Psoas muscle (tissue), 8 donors: ENCODE data around the gene MDN1. TPM values are rescaled to one million over a fixed set of nuclear protein-coding genes. Genes with fewer than 3 reads are reported as not detected.

Experiments used
- ATAC-seq, 4 donors: fragments of 200-7000 bp; cut with Tn5 transposase; one replicate each; pipeline ENCODE4 v1.9.1; 2020; ENCODE audit warnings: moderate library complexity in 3 of 4, mild to moderate bottlenecking in 2 of 4
- DNase-seq, 2 donors: peaks; one replicate each; pipeline ENCODE4 v3.0.0-alpha.2; 2020
- H3K27ac ChIP-seq: fragments of 200-600 bp; one replicate; pipeline ENCODE4 v1.8.0; 2022
- H3K27me3 ChIP-seq, 3 donors: fragments of 200-600 bp in 1 of 3; one replicate each; pipeline versions ENCODE4 v1.6.1 to v1.8.0; 2013 to 2022; ENCODE audit warnings: low read length in 2 of 3, mild to moderate bottlenecking in 2 of 3, moderate library complexity in 1 of 3; ENCODE audit not compliant: insufficient read depth in 3 of 3
- H3K36me3 ChIP-seq, 2 donors: fragments of 200-600 bp in 1 of 2; one replicate each; pipeline versions ENCODE4 v1.6.1 to v1.8.0; 2013 to 2022; ENCODE audit warnings: low read depth in 1 of 2, mild to moderate bottlenecking in 1 of 2, moderate library complexity in 1 of 2; ENCODE audit not compliant: insufficient read depth in 1 of 2
- H3K4me1 ChIP-seq: fragments of 200-600 bp; one replicate; pipeline ENCODE4 v1.8.0; 2022
- H3K4me3 ChIP-seq: fragments of 200-600 bp; one replicate; pipeline ENCODE4 v1.8.0; 2022; ENCODE audit warnings: mild to moderate bottlenecking
- H3K9me3 ChIP-seq: fragments of 200-600 bp; one replicate; pipeline ENCODE4 v1.8.0; 2022
- CTCF ChIP-seq: fragments of 200-600 bp; IDR thresholded peaks from one replicate; pipeline ENCODE4 v1.8.0; 2022; ENCODE audit warnings: antibody characterized with exemption
- WGBS, 3 donors: extraction: QIAGEN DNeasy Blood & Tissue Kit; methylation state at CpG; one replicate each; pipeline versions ENCODE4 v1.1.6 to v1.1.7; 2013; 5-methylcytosine and 5-hydroxymethylcytosine counted together
- intact Hi-C, 2 donors: fragments of 100-400 bp; cut with DNase I; formaldehyde crosslinking; loops; one replicate each; pipeline versions ENCODE4 v1.11.0 to v1.14.2; 2022
- polyA plus RNA-seq, 3 donors: library from polyadenylated mRNA; stranded (reverse); fragments of 200-250 nt; gene quantifications; one replicate each; pipeline ENCODE4 v1.2.3, GENCODE V29; 2013
- total RNA-seq, 4 donors: library from RNA; stranded (reverse); fragmentation: NEBNext Ultra II Directional in 2 of 4; extraction: Animal tissue kit (Norgen Biotek cat#: 25700) in 2 of 4; gene quantifications; one replicate each; pipeline versions ENCODE4 v1.2.1 to v1.2.4, GENCODE V29; 2021 to 2023
- donor health status: healthy with polysubstance abuse.
- donor health status: DM: no; HTN: no; CAD: no; lungs with moderate emphysema.
- donor health status: Bipolar disorder and iron deficiency.
- donor health status: healthy.
- donor health status: DM: yes; HTN: yes; CAD: no.
- donor health status: DM: no; HTN: no; CAD: no.
- donor health status: DM: no; HTN: no; CAD: no.
- donor health status: DM: yes; HTN: yes; CAD: no.

MDN1 gene
- total and polyA plus RNA-seq, 7 donors, result 7.5 to 27.2 (median 14.6) TPM

GRCh38 chr6:89724981-89725380, 94.6 kb downstream of the MDN1 start:
- no peak overlapping the region for H3K4me3 ChIP-seq
- TF ChIP-seq CTCF, result no peak
- intact Hi-C loops, result no loop called here
- DNase-seq, result no peak
- H3K27ac ChIP-seq, result no peak overlapping the region
- no peaks in the 10 kb centered on the region for H3K27me3 ChIP-seq
- H3K9me3 ChIP-seq, result no peaks in the 10 kb centered on the region
- H3K36me3 ChIP-seq, result peaks cover 17 to 97% of the 10 kb centered on the region in 2 donors
- ATAC-seq, result no peak
- 90 to 95% (median 91%) methylated on average over 3 of the region's 3 CpGs for WGBS, 3 donors
- no peaks in the 10 kb centered on the region for H3K4me1 ChIP-seq

GRCh38 chr6:89723046-89723445, 96.5 kb downstream of the MDN1 start:
- H3K9me3 ChIP-seq, result no peaks in the 10 kb centered on the region
- DNase-seq, result no peak
- no peak for TF ChIP-seq CTCF
- intact Hi-C loops, result no loop called here
- WGBS, 3 donors, result 94 to 97% (median 97%) methylated on average over 2 of the region's 2 CpGs
- no peaks in the 10 kb centered on the region for H3K4me1 ChIP-seq
- H3K4me3 ChIP-seq, result no peak overlapping the region
- ATAC-seq, result no peak
- H3K36me3 ChIP-seq, result peaks cover 17 to 97% of the 10 kb centered on the region in 2 donors
- no peaks in the 10 kb centered on the region for H3K27me3 ChIP-seq
- no peak overlapping the region for H3K27ac ChIP-seq

GRCh38 chr6:89716532-89716931, 103.1 kb downstream of the MDN1 start:
- no peak for TF ChIP-seq CTCF
- intact Hi-C loops, result loop anchor here (5.0 to 10.0 kb wide), 2 partner anchors 41 to 68 kb away; no protein-coding TSS in a partner anchor
- DNase-seq, result no peak
- H3K36me3 ChIP-seq, result peaks cover 17 to 100% of the 10 kb centered on the region in 2 donors
- H3K27ac ChIP-seq, result no peak overlapping the region
- H3K4me3 ChIP-seq, result no peak overlapping the region
- no peaks in the 10 kb centered on the region for H3K4me1 ChIP-seq
- H3K27me3 ChIP-seq, result no peaks in the 10 kb centered on the region
- no peaks in the 10 kb centered on the region for H3K9me3 ChIP-seq
- no peak for ATAC-seq
- 74 to 88% (median 75%) methylated on average over 3 of the region's 3 CpGs for WGBS, 3 donors

- no peaks in the 10 kb centered on the region for H3K9me3 ChIP-seq
- H3K27ac ChIP-seq, result no peak overlapping the region
- intact Hi-C loops, result loop anchor here in 1 of 2 donors (10.0 kb wide), 1 partner anchor 73 kb away; no protein-coding TSS in a partner anchor
- ATAC-seq (no peak), DNase-seq (no peak)
- WGBS, 3 donors, result 34 to 55% (median 44%) methylated on average over 3 of the region's 3 CpGs
- H3K27me3 ChIP-seq, result no peaks in the 10 kb centered on the region
- H3K36me3 ChIP-seq, result peaks cover 24 to 100% of the 10 kb centered on the region in 2 donors
- H3K4me1 ChIP-seq, result no peaks in the 10 kb centered on the region
- no peak for TF ChIP-seq CTCF
- H3K4me3 ChIP-seq, result no peak overlapping the region
These were observed 107.8 kb downstream of the MDN1 start for GRCh38 chr6:89711801-89712200.

- no peak for TF ChIP-seq CTCF
- H3K4me1 ChIP-seq, result no peaks in the 10 kb centered on the region
- ATAC-seq (no peak), DNase-seq (no peak)
- 72 to 81% (median 72%) methylated on average over 4 of the region's 4 CpGs for WGBS, 3 donors
- H3K27me3 ChIP-seq, result no peaks in the 10 kb centered on the region
- H3K27ac ChIP-seq, result no peak overlapping the region
- intact Hi-C loops, result loop anchor here in 1 of 2 donors (5.0 kb wide), 1 partner anchor 39 kb away; no protein-coding TSS in a partner anchor
- H3K36me3 ChIP-seq, result peaks cover 14 to 100% of the 10 kb centered on the region in 2 donors
- no peak overlapping the region for H3K4me3 ChIP-seq
- H3K9me3 ChIP-seq, result no peaks in the 10 kb centered on the region
These were observed 111.3 kb downstream of the MDN1 start for GRCh38 chr6:89708316-89708715.
